Lower leg skin (tissue), 3 donors: ENCODE results near the gene SERINC5.

ENCODE experiments used
- POLR2A ChIP-seq, 2 donors: fragments of 450-650 bp; IDR thresholded peaks; one replicate each; pipeline ENCODE4 v1.6.1; 2016 to 2017; ENCODE audit warnings: antibody characterized with exemption in 2 of 2, mild to moderate bottlenecking in 1 of 2, moderate library complexity in 1 of 2
- TF ChIP-seq, protein P1 (sequence below), 3 donors: fragments of 450-650 bp; IDR thresholded peaks; one replicate each; pipeline ENCODE4 v1.5.1; 2016; ENCODE audit warnings: antibody characterized with exemption in 3 of 3, mild to moderate bottlenecking in 3 of 3, moderate library complexity in 2 of 3

DNA sequence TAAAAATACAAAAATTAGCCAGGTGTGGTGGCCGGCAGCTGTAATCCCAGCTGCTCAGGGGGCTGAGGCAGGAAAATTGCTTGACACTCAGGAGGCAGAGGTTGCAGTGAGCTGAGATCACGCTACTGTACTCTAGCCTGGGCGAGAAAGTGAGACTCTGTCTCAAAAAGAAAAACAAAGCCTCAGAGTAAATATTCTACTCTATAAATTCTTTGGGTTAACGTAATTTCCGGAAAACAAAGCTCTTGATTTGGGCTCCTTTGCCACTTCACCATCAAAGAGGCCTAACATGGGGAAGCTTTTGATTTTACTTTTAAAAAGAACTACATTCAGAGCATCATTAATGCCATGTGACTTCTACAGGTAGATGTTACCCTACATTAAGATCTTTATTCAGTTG lies 103.1 kb downstream of the SERINC5 start:
- TF ChIP-seq, protein P1, sequence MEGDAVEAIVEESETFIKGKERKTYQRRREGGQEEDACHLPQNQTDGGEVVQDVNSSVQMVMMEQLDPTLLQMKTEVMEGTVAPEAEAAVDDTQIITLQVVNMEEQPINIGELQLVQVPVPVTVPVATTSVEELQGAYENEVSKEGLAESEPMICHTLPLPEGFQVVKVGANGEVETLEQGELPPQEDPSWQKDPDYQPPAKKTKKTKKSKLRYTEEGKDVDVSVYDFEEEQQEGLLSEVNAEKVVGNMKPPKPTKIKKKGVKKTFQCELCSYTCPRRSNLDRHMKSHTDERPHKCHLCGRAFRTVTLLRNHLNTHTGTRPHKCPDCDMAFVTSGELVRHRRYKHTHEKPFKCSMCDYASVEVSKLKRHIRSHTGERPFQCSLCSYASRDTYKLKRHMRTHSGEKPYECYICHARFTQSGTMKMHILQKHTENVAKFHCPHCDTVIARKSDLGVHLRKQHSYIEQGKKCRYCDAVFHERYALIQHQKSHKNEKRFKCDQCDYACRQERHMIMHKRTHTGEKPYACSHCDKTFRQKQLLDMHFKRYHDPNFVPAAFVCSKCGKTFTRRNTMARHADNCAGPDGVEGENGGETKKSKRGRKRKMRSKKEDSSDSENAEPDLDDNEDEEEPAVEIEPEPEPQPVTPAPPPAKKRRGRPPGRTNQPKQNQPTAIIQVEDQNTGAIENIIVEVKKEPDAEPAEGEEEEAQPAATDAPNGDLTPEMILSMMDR (IDR thresholded peaks at IDR 0.05): no peak
- no peak for TF ChIP-seq POLR2A (IDR thresholded peaks at IDR 0.05)
